ENCODE results near the gene EIF4A2. TPM values are rescaled to one million over a fixed set of nuclear protein-coding genes. Genes with fewer than 3 reads are reported as not detected.

Gene EIF4A2
- polyA plus RNA-seq, 1 of the 3 experiments (the other 2 are of a cell fraction) = 270 TPM

DNA sequence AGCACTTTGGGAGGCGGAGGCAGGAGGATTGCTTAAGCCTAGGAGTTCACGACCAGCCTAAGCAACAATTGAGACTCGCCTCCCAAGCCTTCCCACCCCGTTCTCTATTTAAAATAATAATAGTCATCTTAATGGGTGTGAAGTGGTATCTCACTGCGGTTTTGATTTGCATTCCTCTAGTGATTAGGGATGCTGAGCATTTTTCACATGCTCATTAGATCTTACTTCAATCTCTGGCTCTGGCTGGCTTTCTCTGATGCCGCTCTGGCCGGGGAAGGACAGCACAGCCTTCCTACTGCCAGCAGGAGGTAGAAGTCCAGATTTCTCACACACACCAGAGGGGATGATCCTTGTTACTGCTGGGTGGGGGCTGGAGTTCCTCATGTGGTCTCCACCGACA, 7.4 kb upstream of the EIF4A2 start:
- Histone ChIP-seq H3K27me3 (ENCODE audit: insufficient read depth) (peaks cover 6% of the 10 kb centered on the region; the same call in 1 of the 2 replicates), H4K20me1 (ENCODE audit: insufficient read depth) (no peaks in the 10 kb centered on the region), H3K36me3 (replicated peaks in 1 of 2; ENCODE audit: control insufficient read depth in 1 of 2, insufficient read depth in 2 of 2, low read length in 1 of 2) (no peaks in the 10 kb centered on the region), H3K9me3 (no peaks in the 10 kb centered on the region), H3K27ac (ENCODE audit: low read depth in 2 of 2, low read length in 1 of 2) (no peak overlapping the region), H3K9me2 (no peaks in the 10 kb centered on the region), H2AFZ (ENCODE audit: low read depth) (no peak overlapping the region), H3K4me2 (no peak overlapping the region), H3K9ac (no peak overlapping the region), H3F3A (replicated peaks; ENCODE audit: insufficient read depth) (no peaks in the 10 kb centered on the region), H3K4me1 (ENCODE audit: control insufficient read depth in 1 of 2, insufficient read depth in 2 of 2, low read depth in 1 of 2, low read length in 1 of 2) (no peaks in the 10 kb centered on the region), H3K79me2 (ENCODE audit: insufficient read depth) (no peaks in the 10 kb centered on the region), H3K4me3 (ENCODE audit: low read depth in 2 of 2, low read length in 1 of 2) (no peak overlapping the region)
- CTCF ChIA-PET = interaction anchor here (1.3 kb wide), 1 partner anchor 161 kb away, joined by 3 read pairs; no protein-coding TSS in a partner anchor
- POLR2A ChIA-PET = no interaction called here
- 90% methylated on average over 6 of the region's 8 CpGs for WGBS (ENCODE audit: low lambda C conversion rate)
- TF ChIP-seq RCOR1 (IDR thresholded peaks at IDR 0.05; ENCODE audit: low read length) = no peak
- no peak for TF ChIP-seq EP300 (IDR thresholded peaks at IDR 0.05; ENCODE audit: borderline replicate concordance in 1 of 2, low read depth in 1 of 2, low read length in 1 of 2)
- TF ChIP-seq, protein P1, sequence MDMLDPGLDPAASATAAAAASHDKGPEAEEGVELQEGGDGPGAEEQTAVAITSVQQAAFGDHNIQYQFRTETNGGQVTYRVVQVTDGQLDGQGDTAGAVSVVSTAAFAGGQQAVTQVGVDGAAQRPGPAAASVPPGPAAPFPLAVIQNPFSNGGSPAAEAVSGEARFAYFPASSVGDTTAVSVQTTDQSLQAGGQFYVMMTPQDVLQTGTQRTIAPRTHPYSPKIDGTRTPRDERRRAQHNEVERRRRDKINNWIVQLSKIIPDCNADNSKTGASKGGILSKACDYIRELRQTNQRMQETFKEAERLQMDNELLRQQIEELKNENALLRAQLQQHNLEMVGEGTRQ (IDR thresholded peaks at IDR 0.05; ENCODE audit: borderline replicate concordance, low read depth, low read length) = no peak
- no peak for TF ChIP-seq GABPA (IDR thresholded peaks at IDR 0.05; ENCODE audit: low read depth)
- TF ChIP-seq FOSL2 (IDR thresholded peaks at IDR 0.05; ENCODE audit: borderline replicate concordance, low read depth) = no peak
- TF ChIP-seq SMC3 (IDR thresholded peaks at IDR 0.05; ENCODE audit: low read depth, low read length) = no peak
- no peak for TF ChIP-seq SIN3A (IDR thresholded peaks at IDR 0.05; ENCODE audit: borderline replicate concordance, low read depth, low read length)
- no peak for TF ChIP-seq ELF1 (IDR thresholded peaks at IDR 0.05)
- TF ChIP-seq MXI1 (IDR thresholded peaks at IDR 0.05; ENCODE audit: low read depth, low read length) = no peak
- no peak for TF ChIP-seq FOXJ3 (CRISPR knock-in tag; IDR thresholded peaks at IDR 0.05)
- TF ChIP-seq CTCF (IDR thresholded peaks at IDR 0.05) = no peak
- TF ChIP-seq TAF1 (IDR thresholded peaks at IDR 0.05; ENCODE audit: borderline replicate concordance, low read depth, low read length) = no peak
- no peak for TF ChIP-seq JUND (IDR thresholded peaks at IDR 0.05)
- TF ChIP-seq MAX (IDR thresholded peaks at IDR 0.05; ENCODE audit: low read depth) = no peak
- TF ChIP-seq CHD2 (IDR thresholded peaks at IDR 0.05; ENCODE audit: low read length, partially characterized antibody) = no peak
- TF ChIP-seq NRF1 (IDR thresholded peaks at IDR 0.05; ENCODE audit: low read depth, low read length) = no peak
- no peak for TF ChIP-seq IRF3 (IDR thresholded peaks at IDR 0.05; ENCODE audit: low read depth, low read length)
- TF ChIP-seq NFIC (IDR thresholded peaks at IDR 0.05; ENCODE audit: borderline replicate concordance) = no peak
- TF ChIP-seq TEAD4 (IDR thresholded peaks at IDR 0.05; ENCODE audit: borderline replicate concordance, insufficient read depth) = no peak
- DNase-seq = no peak
